Memory B cell (primary cell): Measurements from ENCODE around the gene PHIP.
"Not testable (repeated sequence)": the region's sequence is repeated elsewhere in the genome, so short reads cannot be mapped to it uniquely, and the experiment has no call there.

Experiments
- ATAC-seq: fragments of 150-1000 bp; cut with Tn5 transposase; 2 replicates; pipeline ENCODE4 v1.10.0; 2021; ENCODE audit warnings: low read depth, mild to moderate bottlenecking, moderate library complexity
- DNase-seq, 2 donors: peaks; one replicate each; pipeline ENCODE4 v3.0.0; 2022; ENCODE audit warnings: low spot score in 2 of 2
- H3K27ac Mint-ChIP-seq: one replicate; pipeline ENCODE4 v1.8.0; 2022; ENCODE audit warnings: mild to moderate bottlenecking, moderate library complexity, mixed read lengths
- H3K27me3 Mint-ChIP-seq: one replicate; pipeline ENCODE4 v1.8.0; 2022; ENCODE audit warnings: mixed read lengths
- H3K36me3 Mint-ChIP-seq: one replicate; pipeline ENCODE4 v1.8.0; 2022; ENCODE audit warnings: mild to moderate bottlenecking, mixed read lengths
- H3K4me1 Mint-ChIP-seq: one replicate; pipeline ENCODE4 v1.8.0; 2022; ENCODE audit warnings: mixed read lengths
- H3K4me3 Mint-ChIP-seq: one replicate; pipeline ENCODE4 v1.8.0; 2022; ENCODE audit warnings: mild to moderate bottlenecking, moderate library complexity, mixed read lengths
- H3K9me3 Mint-ChIP-seq: one replicate; pipeline ENCODE4 v1.8.0; 2022; ENCODE audit warnings: mixed read lengths

The PHIP gene

GRCh38 chr6:79078075-79078969 lies at the start of gene PHIP:
Gene PHIP, minus strand, starts transcription at chr6:79078254. Its CDS starts 186 bp downstream, at chr6:79078068.
- DNase-seq (peak; percentile 90 to 92), ATAC-seq (peak; percentile 74)
- H3K4me1 Mint-ChIP-seq, result peaks cover 18% of the 10 kb centered on the region
- no peaks in the 10 kb centered on the region for H3K36me3 Mint-ChIP-seq
- peaks cover 2% of the 10 kb centered on the region for H3K27me3 Mint-ChIP-seq
- H3K4me3 Mint-ChIP-seq, result peak within 1 kb of the TSS; percentile 96
- H3K9me3 Mint-ChIP-seq, result no peaks in the 10 kb centered on the region
- H3K27ac Mint-ChIP-seq, result peak within 1 kb of the TSS; percentile 96

GRCh38 chr6:79127660-79128059 lies 49.6 kb upstream of the PHIP start:
- Mint-ChIP-seq H3K9me3 (peaks cover 1% of the 10 kb centered on the region), H3K27me3 (peaks cover 5% of the 10 kb centered on the region), H3K27ac (no peak overlapping the region), H3K4me3 (no peak overlapping the region), H3K36me3 (no peaks in the 10 kb centered on the region), H3K4me1 (no peaks in the 10 kb centered on the region)
- no peak for DNase-seq
- ATAC-seq, result no peak

- Mint-ChIP-seq H3K9me3 (no peaks in the 10 kb centered on the region), H3K36me3 (no peaks in the 10 kb centered on the region), H3K4me1 (no peaks in the 10 kb centered on the region), H3K4me3 (no peak overlapping the region), H3K27ac (no peak overlapping the region), H3K27me3 (peaks cover 5% of the 10 kb centered on the region)
- ATAC-seq (no peak), DNase-seq (no peak)
These were observed 41.2 kb upstream of the PHIP start for GRCh38 chr6:79119217-79119616.

- peaks cover 5% of the 10 kb centered on the region for H3K27me3 Mint-ChIP-seq
- DNase-seq, result no peak
These were observed 39.7 kb upstream of the PHIP start for GRCh38 chr6:79117752-79118151.

GRCh38 chr6:79115553-79116182 lies 37.6 kb upstream of the PHIP start:
- no peak overlapping the region for H3K4me3 Mint-ChIP-seq

More at GRCh38 chr6:79117752-79118151, 39.7 kb upstream of the PHIP start:
- no peak for ATAC-seq
- H3K4me1 Mint-ChIP-seq, result no peaks in the 10 kb centered on the region
- no peaks in the 10 kb centered on the region for H3K36me3 Mint-ChIP-seq
- H3K4me3 Mint-ChIP-seq, result no peak overlapping the region
- H3K27ac Mint-ChIP-seq, result no peak overlapping the region
- no peaks in the 10 kb centered on the region for H3K9me3 Mint-ChIP-seq

GRCh38 chr6:79111549-79111948 lies 33.5 kb upstream of the PHIP start:
- ATAC-seq, result no peak
- Mint-ChIP-seq H3K36me3 (no peaks in the 10 kb centered on the region), H3K27ac (no peak overlapping the region), H3K4me1 (no peaks in the 10 kb centered on the region), H3K9me3 (no peaks in the 10 kb centered on the region), H3K27me3 (peaks cover 2% of the 10 kb centered on the region), H3K4me3 (no peak overlapping the region)
- no peak for DNase-seq

More at GRCh38 chr6:79115553-79116182, 37.6 kb upstream of the PHIP start:
- H3K9me3 Mint-ChIP-seq, result no peaks in the 10 kb centered on the region
- no peak for ATAC-seq
- no peak overlapping the region for H3K27ac Mint-ChIP-seq
- H3K27me3 Mint-ChIP-seq, result peaks cover 5% of the 10 kb centered on the region
- no peak for DNase-seq
- H3K4me1 Mint-ChIP-seq, result no peaks in the 10 kb centered on the region
- H3K36me3 Mint-ChIP-seq, result no peaks in the 10 kb centered on the region

GRCh38 chr6:79101164-79101563 lies 23.1 kb upstream of the PHIP start:
- no peaks in the 10 kb centered on the region for H3K4me1 Mint-ChIP-seq
- no peak overlapping the region for H3K4me3 Mint-ChIP-seq
- no peak for DNase-seq
- no peak for ATAC-seq
- no peak overlapping the region for H3K27ac Mint-ChIP-seq
- H3K36me3 Mint-ChIP-seq, result no peaks in the 10 kb centered on the region
- peaks cover 9% of the 10 kb centered on the region for H3K27me3 Mint-ChIP-seq
- H3K9me3 Mint-ChIP-seq, result peaks cover 8% of the 10 kb centered on the region

GRCh38 chr6:79100304-79100703 lies 22.2 kb upstream of the PHIP start:
- ATAC-seq, result no peak

GRCh38 chr6:79094938-79095337 lies 16.9 kb upstream of the PHIP start:
- ATAC-seq (no peak), DNase-seq (no peak)
- peaks cover 6% of the 10 kb centered on the region for H3K27me3 Mint-ChIP-seq
- H3K27ac Mint-ChIP-seq, result no peak overlapping the region
- no peaks in the 10 kb centered on the region for H3K4me1 Mint-ChIP-seq
- peaks cover 3% of the 10 kb centered on the region for H3K36me3 Mint-ChIP-seq
- H3K4me3 Mint-ChIP-seq, result no peak overlapping the region
- no peaks in the 10 kb centered on the region for H3K9me3 Mint-ChIP-seq

More at GRCh38 chr6:79100304-79100703, 22.2 kb upstream of the PHIP start:
- H3K27ac Mint-ChIP-seq, result no peak overlapping the region
- H3K36me3 Mint-ChIP-seq, result no peaks in the 10 kb centered on the region
- no peak for DNase-seq
- H3K4me1 Mint-ChIP-seq, result no peaks in the 10 kb centered on the region
- H3K27me3 Mint-ChIP-seq, result peaks cover 9% of the 10 kb centered on the region
- H3K9me3 Mint-ChIP-seq, result peaks cover 8% of the 10 kb centered on the region
- H3K4me3 Mint-ChIP-seq, result no peak overlapping the region

- not testable (repeated sequence) for DNase-seq, H3K36me3 Mint-ChIP-seq, ATAC-seq, H3K27ac Mint-ChIP-seq, H3K4me1 Mint-ChIP-seq, H3K4me3 Mint-ChIP-seq, H3K9me3 Mint-ChIP-seq
- H3K27me3 Mint-ChIP-seq, result peaks cover 12% of the 10 kb centered on the region
These were observed 13.7 kb upstream of the PHIP start for GRCh38 chr6:79091801-79092200.

- Mint-ChIP-seq H3K36me3 (peaks cover 3% of the 10 kb centered on the region), H3K4me1 (no peaks in the 10 kb centered on the region), H3K4me3 (no peak overlapping the region), H3K27ac (no peak overlapping the region), H3K9me3 (no peaks in the 10 kb centered on the region), H3K27me3 (peaks cover 12% of the 10 kb centered on the region)
- ATAC-seq (no peak), DNase-seq (no peak)
These were observed 11.7 kb upstream of the PHIP start for GRCh38 chr6:79089552-79090404.

GRCh38 chr6:79084693-79085092 lies 6.6 kb upstream of the PHIP start:
- no peak for DNase-seq
- Mint-ChIP-seq H3K27me3 (peaks cover 8% of the 10 kb centered on the region), H3K27ac (no peak overlapping the region)

GRCh38 chr6:79082304-79082703 lies 4.2 kb upstream of the PHIP start:
- H3K4me1 Mint-ChIP-seq, result peaks cover 9% of the 10 kb centered on the region
- H3K27ac Mint-ChIP-seq, result no peak overlapping the region
- no peaks in the 10 kb centered on the region for H3K36me3 Mint-ChIP-seq
- no peak for DNase-seq
- peaks cover 4% of the 10 kb centered on the region for H3K27me3 Mint-ChIP-seq
- no peak overlapping the region for H3K4me3 Mint-ChIP-seq
- no peaks in the 10 kb centered on the region for H3K9me3 Mint-ChIP-seq
- ATAC-seq, result no peak

More at GRCh38 chr6:79084693-79085092, 6.6 kb upstream of the PHIP start:
- no peaks in the 10 kb centered on the region for H3K9me3 Mint-ChIP-seq
- no peak overlapping the region for H3K4me3 Mint-ChIP-seq
- H3K4me1 Mint-ChIP-seq, result peaks cover 2% of the 10 kb centered on the region
- no peak for ATAC-seq
- H3K36me3 Mint-ChIP-seq, result no peaks in the 10 kb centered on the region

GRCh38 chr6:79081663-79082062 lies 3.6 kb upstream of the PHIP start:
- Mint-ChIP-seq H3K36me3 (no peaks in the 10 kb centered on the region), H3K27me3 (peaks cover 4% of the 10 kb centered on the region), H3K4me3 (no peak overlapping the region), H3K9me3 (no peaks in the 10 kb centered on the region), H3K4me1 (peaks cover 10% of the 10 kb centered on the region), H3K27ac (no peak overlapping the region)
- ATAC-seq (no peak), DNase-seq (no peak)
